H9 (cell line): ENCODE data around the gene EIF1B. TPM values are rescaled to one million over a fixed set of nuclear protein-coding genes. Genes with fewer than 3 reads are reported as not detected.

Experiments
- DNase-seq: peaks from one replicate; pipeline ENCODE4 v3.0.0-alpha.2; 2017
- H2AFZ ChIP-seq: one replicate; pipeline ENCODE4 v1.6.1; 2013; ENCODE audit warnings: mild to moderate bottlenecking, low read length, control low read depth, moderate library complexity
- H2AK5ac ChIP-seq: 2 replicates; pipeline ENCODE4 v1.6.1; 2013; ENCODE audit warnings: low read length, control low read depth, mixed read lengths; ENCODE audit not compliant: insufficient read length
- H2BK120ac ChIP-seq: one replicate; pipeline ENCODE4 v1.6.1; 2013; ENCODE audit warnings: low read depth, mild to moderate bottlenecking, low read length, control low read depth, inconsistent platforms; ENCODE audit not compliant: poor library complexity, severe bottlenecking
- H2BK12ac ChIP-seq: 2 replicates; pipeline ENCODE4 v1.6.1; 2013; ENCODE audit warnings: low read length, control low read depth, mixed read lengths, low read depth; ENCODE audit not compliant: insufficient read length
- H2BK15ac ChIP-seq: 2 replicates; pipeline ENCODE4 v1.6.1; 2013; ENCODE audit warnings: low read depth, low read length, control low read depth
- H2BK20ac ChIP-seq: one replicate; pipeline ENCODE4 v1.6.1; 2013; ENCODE audit warnings: low read depth, mild to moderate bottlenecking, low read length, control low read depth, inconsistent platforms; ENCODE audit not compliant: poor library complexity, severe bottlenecking
- H2BK5ac ChIP-seq: 2 replicates; pipeline ENCODE4 v1.6.1; 2013; ENCODE audit warnings: low read length, control low read depth, mixed read lengths; ENCODE audit not compliant: insufficient read length
- H3K14ac ChIP-seq: 2 replicates; pipeline ENCODE4 v1.6.1; 2013; ENCODE audit warnings: low read length, control low read depth; ENCODE audit not compliant: insufficient read depth
- H3K18ac ChIP-seq: 2 replicates; pipeline ENCODE4 v1.6.1; 2013; ENCODE audit warnings: low read depth, mild to moderate bottlenecking, mixed read lengths, low read length, control low read depth; ENCODE audit not compliant: insufficient read length
- H3K23ac ChIP-seq: 2 replicates; pipeline ENCODE4 v1.6.1; 2013; ENCODE audit warnings: low read length, control low read depth, mixed read lengths, low read depth; ENCODE audit not compliant: insufficient read length
- H3K23me2 ChIP-seq: 2 replicates; pipeline ENCODE4 v1.6.1; 2013; ENCODE audit warnings: low read depth, mild to moderate bottlenecking, mixed read lengths, low read length, control low read depth; ENCODE audit not compliant: insufficient read length, poor library complexity, severe bottlenecking
- H3K27ac ChIP-seq: 2 replicates; pipeline ENCODE4 v1.5.1; 2013; ENCODE audit warnings: low read length, control low read depth, mixed read lengths, low read depth; ENCODE audit not compliant: insufficient read length
- H3K27me3 ChIP-seq: 2 replicates; pipeline ENCODE4 v1.6.1; 2013; ENCODE audit warnings: low read length, control low read depth, inconsistent platforms; ENCODE audit not compliant: insufficient read depth
- H3K4ac ChIP-seq: 2 replicates; pipeline ENCODE4 v1.6.1; 2013; ENCODE audit warnings: low read depth, mild to moderate bottlenecking, control low read depth, inconsistent platforms, low read length, moderate library complexity
- H3K4me1 ChIP-seq: 2 replicates; pipeline ENCODE4 v1.6.1; 2013; ENCODE audit warnings: low read length, control low read depth, inconsistent platforms; ENCODE audit not compliant: insufficient read depth
- H3K4me2 ChIP-seq: 2 replicates; pipeline ENCODE4 v1.6.1; 2013; ENCODE audit warnings: low read length, control low read depth, mixed read lengths; ENCODE audit not compliant: insufficient read length, insufficient read depth
- H3K56ac ChIP-seq: 2 replicates; pipeline ENCODE4 v1.6.1; 2013; ENCODE audit warnings: low read depth, mild to moderate bottlenecking, mixed read lengths, low read length, control low read depth; ENCODE audit not compliant: insufficient read length
- H3K79me1 ChIP-seq: 2 replicates; pipeline ENCODE4 v1.6.1; 2013; ENCODE audit warnings: low read depth, mild to moderate bottlenecking, moderate library complexity, low read length, control low read depth, inconsistent platforms; ENCODE audit not compliant: insufficient read depth, poor library complexity, severe bottlenecking
- H3K79me2 ChIP-seq: 2 replicates; pipeline ENCODE4 v1.6.1; 2013; ENCODE audit warnings: low read length, control low read depth, inconsistent platforms; ENCODE audit not compliant: insufficient read depth
- H3K9ac ChIP-seq: 2 replicates; pipeline ENCODE4 v1.6.1; 2013; ENCODE audit warnings: low read length, control low read depth, mixed read lengths; ENCODE audit not compliant: insufficient read length; ENCODE audit errors: extremely low read depth
- H3K9me3 ChIP-seq: one replicate; pipeline ENCODE4 v1.6.1; 2013; ENCODE audit warnings: low read depth, low read length, inconsistent platforms; ENCODE audit not compliant: control insufficient read depth
- H3T11ph ChIP-seq: one replicate; pipeline ENCODE4 v1.6.1; 2013; ENCODE audit warnings: mild to moderate bottlenecking, low read length, control low read depth, inconsistent platforms
- H4K20me1 ChIP-seq: one replicate; pipeline ENCODE4 v1.6.1; 2013; ENCODE audit not compliant: control insufficient read depth, insufficient read length, insufficient read depth
- H4K5ac ChIP-seq: 2 replicates; pipeline ENCODE4 v1.6.1; 2013; ENCODE audit warnings: low read depth, mild to moderate bottlenecking, mixed read lengths, low read length, control low read depth; ENCODE audit not compliant: insufficient read length
- H4K8ac ChIP-seq: replicated peaks from 2 replicates; pipeline ENCODE4 v1.6.1; 2013; ENCODE audit warnings: low read length, control low read depth, mixed read lengths, low read depth; ENCODE audit not compliant: insufficient read length
- H4K91ac ChIP-seq: 2 replicates; pipeline ENCODE4 v1.6.1; 2013; ENCODE audit warnings: low read depth, mild to moderate bottlenecking, moderate library complexity, mixed read lengths, low read length, control low read depth; ENCODE audit not compliant: insufficient read length
- H3K27ac Mint-ChIP-seq, 3 experiments: 2 replicates in 2 of 3; 3 replicates in 1 of 3; pipeline ENCODE4 v1.8.0; 2020 to 2021; ENCODE audit warnings: mixed read lengths in 3 of 3, mild to moderate bottlenecking in 1 of 3, moderate library complexity in 1 of 3
- H3K27me3 Mint-ChIP-seq: 2 replicates; pipeline ENCODE4 v1.8.0; 2021; ENCODE audit warnings: low read depth, mild to moderate bottlenecking, moderate library complexity, mixed read lengths
- H3K36me3 Mint-ChIP-seq, 3 experiments: 2 replicates in 2 of 3; 3 replicates in 1 of 3; pipeline ENCODE4 v1.8.0; 2020 to 2021; ENCODE audit warnings: low read depth in 3 of 3, mixed read lengths in 3 of 3; ENCODE audit not compliant: insufficient read depth in 1 of 3
- H3K4me1 Mint-ChIP-seq, 2 experiments: 2 replicates each; pipeline ENCODE4 v1.8.0; 2020; ENCODE audit warnings: mixed read lengths in 2 of 2
- H3K4me3 Mint-ChIP-seq, 2 experiments: 2 replicates in 1 of 2; 3 replicates in 1 of 2; pipeline ENCODE4 v1.8.0; 2020 to 2021; ENCODE audit warnings: mild to moderate bottlenecking in 2 of 2, mixed read lengths in 2 of 2, moderate library complexity in 1 of 2
- H3K9me3 Mint-ChIP-seq, 2 experiments: 2 replicates in 1 of 2; 3 replicates in 1 of 2; pipeline ENCODE4 v1.8.0; 2020; ENCODE audit warnings: mild to moderate bottlenecking in 2 of 2, mixed read lengths in 2 of 2, moderate library complexity in 1 of 2
- total RNA-seq: library from RNA; stranded (reverse); gene quantifications from 2 replicates; pipeline ENCODE4 v1.2.1, GENCODE V29; 2021
- TF ChIP-seq, protein P1 (sequence below): fragments of 200-600 bp; sonication (generic); conservative IDR thresholded peaks from 3 replicates; pipeline ENCODE4 v1.8.0; 2021; ENCODE audit warnings: antibody characterized with exemption, mild to moderate bottlenecking

Gene EIF1B
- total RNA-seq, 1 experiment from 2014 or later: 133 TPM

DNA sequence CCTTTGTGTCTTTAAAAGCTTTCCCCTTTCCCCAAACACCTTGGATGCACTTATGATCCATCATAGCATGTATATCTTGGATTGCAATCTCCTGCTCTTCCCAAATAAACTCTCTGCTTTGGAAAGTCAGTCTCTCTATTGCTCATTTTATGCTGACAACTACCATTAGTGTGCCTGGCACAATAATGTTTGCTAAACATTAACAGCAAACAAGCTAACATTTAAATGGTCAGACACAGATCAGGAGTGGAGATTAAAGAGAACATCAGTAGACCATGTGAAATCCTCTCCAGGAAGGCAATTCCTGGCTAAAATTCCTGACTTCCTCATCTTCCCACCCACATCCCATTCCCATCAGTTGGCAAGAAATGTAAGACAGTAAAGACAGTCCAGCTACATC is 44.3 kb upstream of the EIF1B start:
- no peak overlapping the region for H4K91ac ChIP-seq
- no peaks in the 10 kb centered on the region; the same call in 1 of the 2 replicates for H3K27me3 Mint-ChIP-seq
- no peak overlapping the region for H4K8ac ChIP-seq
- no peak overlapping the region for H2AFZ ChIP-seq
- no peak overlapping the region for H3K9ac ChIP-seq
- H2AK5ac ChIP-seq: no peak overlapping the region
- H3K9me3 Mint-ChIP-seq: no peaks in the 10 kb centered on the region; a peak in 1 of 5 replicates
- H3K4ac ChIP-seq: no peak overlapping the region
- no peak overlapping the region for H3K27ac ChIP-seq
- H3K56ac ChIP-seq: no peak overlapping the region
- H2BK20ac ChIP-seq: no peak overlapping the region
- TF ChIP-seq, protein P1, sequence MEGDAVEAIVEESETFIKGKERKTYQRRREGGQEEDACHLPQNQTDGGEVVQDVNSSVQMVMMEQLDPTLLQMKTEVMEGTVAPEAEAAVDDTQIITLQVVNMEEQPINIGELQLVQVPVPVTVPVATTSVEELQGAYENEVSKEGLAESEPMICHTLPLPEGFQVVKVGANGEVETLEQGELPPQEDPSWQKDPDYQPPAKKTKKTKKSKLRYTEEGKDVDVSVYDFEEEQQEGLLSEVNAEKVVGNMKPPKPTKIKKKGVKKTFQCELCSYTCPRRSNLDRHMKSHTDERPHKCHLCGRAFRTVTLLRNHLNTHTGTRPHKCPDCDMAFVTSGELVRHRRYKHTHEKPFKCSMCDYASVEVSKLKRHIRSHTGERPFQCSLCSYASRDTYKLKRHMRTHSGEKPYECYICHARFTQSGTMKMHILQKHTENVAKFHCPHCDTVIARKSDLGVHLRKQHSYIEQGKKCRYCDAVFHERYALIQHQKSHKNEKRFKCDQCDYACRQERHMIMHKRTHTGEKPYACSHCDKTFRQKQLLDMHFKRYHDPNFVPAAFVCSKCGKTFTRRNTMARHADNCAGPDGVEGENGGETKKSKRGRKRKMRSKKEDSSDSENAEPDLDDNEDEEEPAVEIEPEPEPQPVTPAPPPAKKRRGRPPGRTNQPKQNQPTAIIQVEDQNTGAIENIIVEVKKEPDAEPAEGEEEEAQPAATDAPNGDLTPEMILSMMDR: no peak
- H3K36me3 Mint-ChIP-seq: peaks cover 0 to 2% (median 0%) of the 10 kb centered on the region in 3 experiments; a peak in 2 of 7 replicates
- no peaks in the 10 kb centered on the region for H3K23me2 ChIP-seq
- H2BK12ac ChIP-seq: no peak overlapping the region
- H3T11ph ChIP-seq: no peak overlapping the region
- no peak overlapping the region for H2BK120ac ChIP-seq
- no peaks in the 10 kb centered on the region for H3K4me1 ChIP-seq
- no peaks in the 10 kb centered on the region for H3K79me1 ChIP-seq
- H3K79me2 ChIP-seq: no peaks in the 10 kb centered on the region
- H3K9me3 ChIP-seq: no peaks in the 10 kb centered on the region
- no peaks in the 10 kb centered on the region for H4K20me1 ChIP-seq
- H3K27me3 ChIP-seq: no peaks in the 10 kb centered on the region
- no peak overlapping the region for H3K14ac ChIP-seq
- no peak overlapping the region for H3K4me2 ChIP-seq
- no peak overlapping the region for H3K4me3 Mint-ChIP-seq
- H3K18ac ChIP-seq: no peak overlapping the region
- peaks cover 6% of the 10 kb centered on the region in 2 experiments; a peak in 3 of 4 replicates for H3K4me1 Mint-ChIP-seq
- no peak overlapping the region for H3K27ac Mint-ChIP-seq
- DNase-seq: no peak
- H2BK5ac ChIP-seq: no peak overlapping the region
- H4K5ac ChIP-seq: no peak overlapping the region
- H2BK15ac ChIP-seq: no peak overlapping the region
- no peak overlapping the region for H3K23ac ChIP-seq
